Breast epithelium (tissue), 3 donors: ENCODE measurements around the gene CACNA2D2.

Experiments used
- CTCF ChIP-seq, 3 donors: fragments of 450-650 bp; IDR thresholded peaks; one replicate each; pipeline ENCODE4 v1.5.1; 2016 to 2017; ENCODE audit warnings: antibody characterized with exemption in 3 of 3, mild to moderate bottlenecking in 3 of 3, moderate library complexity in 3 of 3
- POLR2A ChIP-seq: fragments of 450-650 bp; IDR thresholded peaks from one replicate; pipeline ENCODE4 v1.6.1; 2016; ENCODE audit warnings: antibody characterized with exemption, mild to moderate bottlenecking, moderate library complexity
- POLR2AphosphoS5 ChIP-seq, 3 donors: sonication (generic); formaldehyde crosslinking; IDR thresholded peaks; one replicate each; pipeline ENCODE4 v1.6.1; 2017; ENCODE audit warnings: antibody characterized with exemption in 3 of 3

- TF ChIP-seq CTCF (IDR thresholded peaks at IDR 0.05) (no peak), POLR2A (no peak), POLR2AphosphoS5 (IDR thresholded peaks at IDR 0.05) (no peak)
Observed at GRCh38 chr3:50342813-50343633, 160.4 kb downstream of the CACNA2D2 start.
